ENCODE results near the gene SMARCC2.

SMARCC2 gene

GRCh38 chr12:56221757-56222530 lies 32.7 kb upstream of the SMARCC2 start, which contains the start of gene RNF41:
TSS of gene RNF41 (minus strand) at chr12:56221922. CDS start at chr12:56214047, 7,875 bp downstream.
- H3K4me3 ChIP-seq (ENCODE audit: low read depth, low read length): peak within 1 kb of the TSS; percentile 92
- TF ChIP-seq CTCF (IDR thresholded peaks at IDR 0.05; ENCODE audit: low read depth, low read length): no peak

GRCh38 chr12:56221232-56221756 lies 32.0 kb upstream of the SMARCC2 start:
- H3K4me3 ChIP-seq (ENCODE audit: low read depth, low read length): peak overlapping the region; percentile 92
- TF ChIP-seq CTCF (IDR thresholded peaks at IDR 0.05; ENCODE audit: low read depth, low read length): no peak

DNA sequence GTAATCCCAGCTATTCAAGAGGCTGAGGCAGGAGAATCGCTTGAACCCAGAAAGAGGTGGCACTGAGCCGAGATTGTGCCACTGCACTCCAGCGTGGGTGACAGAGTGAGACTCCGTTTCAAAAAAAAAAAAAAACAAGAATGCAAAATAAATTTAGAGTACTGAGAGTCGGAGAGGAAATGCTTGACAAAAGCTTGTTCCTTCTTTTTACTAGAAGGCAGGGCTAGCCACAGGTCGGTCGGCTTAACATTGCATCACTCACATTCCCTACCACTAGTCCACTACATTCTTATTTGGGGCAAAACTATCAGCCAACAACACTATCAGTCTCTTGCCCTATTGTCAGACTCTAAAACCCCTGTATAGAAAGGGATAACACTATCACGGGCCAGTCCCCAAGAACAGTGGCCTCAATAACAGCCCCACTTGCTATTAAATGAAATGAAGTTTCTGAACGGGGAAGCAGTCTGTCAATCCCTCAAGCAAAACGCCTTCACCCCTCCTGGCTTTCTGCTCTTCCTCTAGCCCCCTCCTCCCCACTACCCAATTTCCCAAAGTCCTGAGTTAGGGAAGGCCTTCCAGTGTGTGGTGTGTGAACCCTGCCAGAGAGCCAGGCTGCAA lies 31.4 kb upstream of the SMARCC2 start:
- peak overlapping the region; percentile 92 for H3K4me3 ChIP-seq (ENCODE audit: low read depth, low read length)
- TF ChIP-seq CTCF (IDR thresholded peaks at IDR 0.05; ENCODE audit: low read depth, low read length): no peak

DNA sequence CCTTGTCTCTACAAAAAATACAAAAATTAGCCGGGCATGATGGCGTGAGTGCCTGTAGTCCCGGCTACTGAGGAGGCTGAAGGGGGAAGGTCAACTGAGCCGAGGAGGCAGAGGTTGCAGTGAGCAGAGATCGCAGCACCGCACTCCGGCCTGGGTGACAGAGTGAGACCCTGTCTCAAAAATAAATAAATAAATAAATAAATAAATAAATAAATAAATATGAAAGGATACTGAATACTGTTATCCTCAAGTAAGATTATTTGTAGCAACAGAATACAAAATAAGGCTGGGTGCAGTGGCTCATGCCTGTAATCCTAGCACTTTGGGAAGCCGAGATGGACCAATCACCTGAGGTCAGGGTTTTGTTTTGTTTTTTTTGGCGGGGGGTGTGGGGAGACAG lies 30.6 kb upstream of the SMARCC2 start:
- TF ChIP-seq CTCF (IDR thresholded peaks at IDR 0.05; ENCODE audit: low read depth, low read length): no peak
- peak overlapping the region; percentile 92 for H3K4me3 ChIP-seq (ENCODE audit: low read depth, low read length)

- no peak for TF ChIP-seq CTCF (IDR thresholded peaks at IDR 0.05; ENCODE audit: low read depth, low read length)
- no peak overlapping the region for H3K4me3 ChIP-seq (ENCODE audit: low read depth, low read length)
These were observed 27.2 kb upstream of the SMARCC2 start for GRCh38 chr12:56216461-56216860.

GRCh38 chr12:56213878-56214277 lies 24.6 kb upstream of the SMARCC2 start:
- no peak overlapping the region for H3K4me3 ChIP-seq (ENCODE audit: low read depth, low read length)
- no peak for TF ChIP-seq CTCF (IDR thresholded peaks at IDR 0.05; ENCODE audit: low read depth, low read length)

GRCh38 chr12:56212361-56212760 lies 23.1 kb upstream of the SMARCC2 start:
- H3K4me3 ChIP-seq (ENCODE audit: low read depth, low read length): no peak overlapping the region
- no peak for TF ChIP-seq CTCF (IDR thresholded peaks at IDR 0.05; ENCODE audit: low read depth, low read length)

All from WI38 (cell line).